Panc1 (cell line): Measurements from ENCODE around the gene ZNF575.
"Not testable (repeated sequence)": the region's sequence is repeated elsewhere in the genome, so short reads cannot be mapped to it uniquely, and the experiment has no call there.

Experiments
- POLR2AphosphoS5 ChIP-seq: IDR thresholded peaks from 2 replicates; pipeline ENCODE4 v1.6.1; 2012; ENCODE audit warnings: mild to moderate bottlenecking, low read depth, low read length, moderate library complexity
- TCF7L2 ChIP-seq: IDR thresholded peaks from 2 replicates; pipeline ENCODE4 v1.6.1; 2011; ENCODE audit warnings: mild to moderate bottlenecking, low read depth, low read length, inconsistent platforms

- TF ChIP-seq POLR2AphosphoS5, TCF7L2: not testable (repeated sequence)
Measured at GRCh38 chr19:43547926-43548325, 14.9 kb downstream of the ZNF575 start.
